Esophagus squamous epithelium (tissue), 4 donors: ENCODE results near the gene TBC1D3B.
"Not testable (repeated sequence)": the region's sequence is repeated elsewhere in the genome, so short reads cannot be mapped to it uniquely, and the experiment has no call there.

Experiments
- CTCF ChIP-seq, 6 experiments: fragments of 450-650 bp in 4 of 6; fragments of 200-600 bp in 2 of 6; sonication (generic) in 2 of 6; IDR thresholded peaks; one replicate each; pipeline ENCODE4 v1.5.1; 2016 to 2019; ENCODE audit warnings: antibody characterized with exemption in 6 of 6, mild to moderate bottlenecking in 4 of 6, moderate library complexity in 4 of 6
- POLR2A ChIP-seq, 4 donors: fragments of 450-650 bp; IDR thresholded peaks; one replicate each; pipeline ENCODE4 v1.6.1; 2017; ENCODE audit warnings: antibody characterized with exemption in 4 of 4, mild to moderate bottlenecking in 4 of 4, moderate library complexity in 3 of 4

- not testable (repeated sequence) for TF ChIP-seq CTCF, POLR2A (IDR thresholded peaks at IDR 0.05)
Observed at GRCh38 chr17:36211484-36212271, 35.2 kb upstream of the TBC1D3B start.
